Activated CD4-positive, alpha-beta T cell treated with anti-CD3 and anti-CD28 coated beads, Interleukin-2, amount 10 ng/mL, durations not matched to agents 7 days and 5 days (primary cell): Measurements from ENCODE around the gene TEX29. TPM values are rescaled to one million over a fixed set of nuclear protein-coding genes. Genes with fewer than 3 reads are reported as not detected.

ENCODE experiments used
- CTCF ChIA-PET: fragments of 350-600 bp; sonication (Branson Sonifier 250); formaldehyde crosslinking; loops from one replicate; lab custom pipeline; 2021; ENCODE audit warnings: antibody characterized with exemption; lab: Charles Lee
- POLR2A ChIA-PET: fragments of 350-600 bp; sonication (Branson Sonifier 250); formaldehyde crosslinking; loops from one replicate; lab custom pipeline; 2021; ENCODE audit warnings: antibody characterized with exemption; lab: Charles Lee
- DNase-seq: peaks from one replicate; pipeline ENCODE4 v3.0.0-alpha.2; 2020
- H3K27ac Mint-ChIP-seq: one replicate; pipeline ENCODE4 v1.8.0; 2021; ENCODE audit warnings: mild to moderate bottlenecking, moderate library complexity, mixed read lengths
- H3K27me3 Mint-ChIP-seq: one replicate; pipeline ENCODE4 v1.8.0; 2021; ENCODE audit warnings: mixed read lengths
- H3K36me3 Mint-ChIP-seq: one replicate; pipeline ENCODE4 v1.8.0; 2021; ENCODE audit warnings: low read depth, mixed read lengths
- H3K4me1 Mint-ChIP-seq: one replicate; pipeline ENCODE4 v1.8.0; 2021; ENCODE audit warnings: mixed read lengths
- H3K4me3 Mint-ChIP-seq: one replicate; pipeline ENCODE4 v1.8.0; 2021; ENCODE audit warnings: mild to moderate bottlenecking, moderate library complexity, mixed read lengths
- H3K9me3 Mint-ChIP-seq: one replicate; pipeline ENCODE4 v1.8.0; 2021; ENCODE audit warnings: mixed read lengths
- total RNA-seq, 2 experiments: library from RNA; stranded (reverse); gene quantifications; one replicate each; pipeline ENCODE4 v1.2.3, GENCODE V29; 2021

TEX29 gene
- total RNA-seq, 2 experiments from 2014 or later: 0.52 to 0.83 TPM

DNA sequence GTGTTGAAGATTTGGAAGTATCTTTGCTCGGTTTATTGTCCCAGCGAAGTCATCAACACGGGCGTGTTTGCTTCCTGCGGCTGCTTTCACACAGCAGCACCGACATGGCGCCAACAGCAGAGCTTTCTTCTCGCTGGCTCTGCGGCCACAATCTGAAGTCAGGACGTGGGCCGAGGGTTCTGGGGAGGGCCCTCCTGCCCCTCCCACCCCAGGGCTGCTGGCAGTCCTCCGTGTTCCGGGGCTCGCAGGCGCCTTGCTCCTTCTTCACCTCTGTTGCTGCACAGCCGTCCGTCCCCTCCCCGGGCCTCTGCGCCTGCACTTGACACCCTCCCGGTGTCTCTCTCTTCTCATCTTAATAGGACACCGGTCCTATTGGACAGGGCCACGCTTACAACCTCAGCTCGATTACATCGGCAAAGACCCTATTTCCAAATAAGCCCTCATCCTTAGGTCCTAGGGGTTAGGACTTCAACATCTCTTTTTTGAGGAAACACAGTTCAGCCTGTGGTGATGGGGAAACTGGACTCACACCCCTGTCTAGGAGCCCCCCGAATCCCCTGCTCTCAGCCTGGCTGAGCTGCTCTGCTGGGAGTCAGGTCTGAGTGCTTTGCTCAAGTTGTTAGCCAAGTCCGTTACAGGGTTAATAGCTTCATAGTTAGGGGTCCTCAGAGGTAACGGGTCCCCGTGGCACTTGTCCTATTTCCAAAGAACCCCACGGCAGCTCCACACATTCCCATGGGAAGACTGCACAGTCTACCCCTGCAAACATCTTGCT lies 2.7 kb upstream of the TEX29 start:
- H3K9me3 Mint-ChIP-seq: peaks cover 3% of the 10 kb centered on the region
- CTCF ChIA-PET: interaction anchor here (1.0 kb wide), 1 partner anchor 36 kb away, joined by 3 read pairs; no protein-coding TSS in a partner anchor
- no peak overlapping the region for H3K4me3 Mint-ChIP-seq
- POLR2A ChIA-PET: no interaction called here
- no peak overlapping the region for H3K27ac Mint-ChIP-seq
- no peaks in the 10 kb centered on the region for H3K27me3 Mint-ChIP-seq
- H3K4me1 Mint-ChIP-seq: no peaks in the 10 kb centered on the region
- no peak for DNase-seq
- peaks cover 4% of the 10 kb centered on the region for H3K36me3 Mint-ChIP-seq

DNA sequence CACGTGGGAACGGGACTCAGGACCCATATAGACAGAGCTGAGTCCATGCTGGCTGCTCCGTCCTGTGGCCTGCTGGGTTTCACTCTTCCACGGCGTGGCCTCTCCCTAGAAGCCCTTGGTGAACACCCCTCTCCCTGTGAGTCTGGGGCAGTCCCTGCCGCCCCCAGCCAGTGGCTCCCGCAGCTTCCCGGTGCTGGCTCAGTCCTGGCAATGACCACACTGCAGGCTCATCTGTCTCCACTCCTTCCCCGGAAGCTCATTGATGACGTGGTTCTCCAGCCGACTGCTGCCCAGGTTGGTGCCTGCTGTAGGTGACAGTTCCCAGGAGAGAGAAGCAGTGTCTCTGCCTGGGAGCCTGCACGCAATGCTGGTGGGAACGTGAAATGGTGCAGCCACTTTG lies 2.1 kb upstream of the TEX29 start:
- ChIA-PET POLR2A (no interaction called here), CTCF (interaction anchor here (1.0 kb wide), 1 partner anchor 37 kb away, joined by 3 read pairs; no protein-coding TSS in a partner anchor)
- no peak overlapping the region for H3K27ac Mint-ChIP-seq
- no peaks in the 10 kb centered on the region for H3K9me3 Mint-ChIP-seq
- H3K4me1 Mint-ChIP-seq: no peaks in the 10 kb centered on the region
- no peak overlapping the region for H3K4me3 Mint-ChIP-seq
- H3K36me3 Mint-ChIP-seq: no peaks in the 10 kb centered on the region
- DNase-seq: no peak
- H3K27me3 Mint-ChIP-seq: no peaks in the 10 kb centered on the region

DNA sequence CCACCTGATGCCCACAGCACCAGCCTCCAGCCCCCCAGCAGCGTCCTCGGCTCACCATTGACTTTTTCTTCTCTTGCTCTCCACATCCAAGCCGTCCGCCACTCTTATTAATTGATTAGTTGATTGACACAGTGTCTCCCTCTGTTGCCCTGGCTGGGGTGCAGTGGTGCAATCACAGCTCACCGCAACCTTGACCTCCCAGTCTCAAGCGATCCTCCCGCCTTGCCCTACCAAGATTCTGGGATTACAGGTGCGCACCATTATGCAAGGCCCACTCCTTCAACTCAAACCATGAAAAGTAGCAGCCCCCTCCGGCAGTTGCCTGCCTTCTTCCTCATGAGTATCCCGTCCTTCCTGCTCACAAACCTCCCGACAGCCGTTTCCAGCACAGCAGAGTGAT lies 921 bp upstream of the TEX29 start:
- Mint-ChIP-seq H3K9me3 (no peaks in the 10 kb centered on the region), H3K27ac (no peak overlapping the region), H3K27me3 (no peaks in the 10 kb centered on the region), H3K4me3 (no peak overlapping the region), H3K4me1 (peaks cover 3% of the 10 kb centered on the region), H3K36me3 (no peaks in the 10 kb centered on the region)
- POLR2A ChIA-PET: no interaction called here
- CTCF ChIA-PET: no interaction called here
- no peak for DNase-seq

DNA sequence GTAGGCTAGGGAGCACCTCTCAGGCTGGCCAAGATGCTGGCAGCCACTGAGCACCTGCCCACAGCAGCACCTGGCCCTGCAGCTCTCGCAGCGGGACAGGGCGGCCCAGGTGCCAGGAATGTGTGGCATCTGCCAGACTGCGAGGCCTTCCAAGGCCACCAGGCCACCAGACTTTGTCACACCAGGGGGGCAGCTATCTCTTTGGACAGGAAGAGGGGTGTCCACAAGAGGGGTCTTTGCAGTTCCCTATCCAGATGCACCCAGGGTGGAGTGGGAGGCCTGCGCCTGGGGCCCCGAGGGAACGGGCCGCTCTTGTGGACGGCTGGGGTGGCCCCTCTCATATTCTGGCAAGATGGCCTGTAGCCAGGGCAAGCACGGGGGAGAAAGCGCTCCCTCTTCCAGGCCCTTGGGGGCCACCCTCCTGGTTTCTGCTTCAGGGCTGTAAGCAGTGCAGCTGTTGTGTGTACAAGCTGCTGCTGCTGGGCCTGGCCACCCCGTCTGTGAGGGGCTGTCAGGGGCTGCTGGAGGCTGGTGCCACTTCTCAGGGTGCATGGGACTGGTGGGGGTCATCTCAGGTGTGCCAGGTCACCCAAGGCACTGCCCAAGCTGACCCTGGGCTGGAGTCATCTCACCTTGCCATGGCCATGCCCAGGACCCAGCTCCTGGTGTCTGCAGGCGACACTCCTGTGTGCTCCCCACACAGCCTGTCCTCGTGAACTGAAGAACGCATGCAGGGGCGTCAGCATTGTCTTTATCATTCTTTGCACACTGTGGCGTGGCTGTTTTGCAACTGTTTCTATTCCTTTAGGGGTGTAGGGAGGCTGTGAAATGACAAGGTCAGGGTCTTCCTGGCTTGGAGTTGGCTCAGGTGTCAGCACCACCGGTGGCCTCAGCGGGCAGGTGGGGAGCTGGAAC lies 1.8 kb downstream of the TEX29 start:
- no peak overlapping the region for H3K27ac Mint-ChIP-seq
- DNase-seq: no peak
- H3K36me3 Mint-ChIP-seq: no peaks in the 10 kb centered on the region
- ChIA-PET CTCF (interaction anchor here (0.6 kb wide), 1 partner anchor 858 kb away, joined by 3 read pairs; no protein-coding TSS in a partner anchor), POLR2A (no interaction called here)
- no peak overlapping the region for H3K4me3 Mint-ChIP-seq
- no peaks in the 10 kb centered on the region for H3K27me3 Mint-ChIP-seq
- H3K9me3 Mint-ChIP-seq: no peaks in the 10 kb centered on the region
- peaks cover 3% of the 10 kb centered on the region for H3K4me1 Mint-ChIP-seq

DNA sequence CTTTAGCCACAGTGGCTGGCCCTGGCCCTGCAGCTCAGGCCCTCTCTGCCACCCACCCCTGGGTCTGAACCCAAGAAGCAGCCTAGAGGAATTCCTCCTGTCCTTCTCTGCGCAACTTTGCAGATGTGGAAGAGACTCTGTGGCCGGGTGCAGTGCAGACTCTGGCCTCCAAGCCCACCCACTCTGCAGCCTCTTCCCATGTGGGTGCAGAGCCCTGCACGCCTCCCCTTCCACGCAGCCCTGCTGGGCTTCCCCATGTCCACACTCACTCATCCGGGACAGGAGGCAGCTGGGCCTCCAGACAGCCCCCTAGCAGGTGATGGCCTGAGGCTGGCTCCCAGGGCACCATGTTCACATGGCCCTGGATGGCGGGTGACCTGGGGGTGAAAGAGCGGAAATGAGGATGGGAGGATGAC lies 2.5 kb downstream of the TEX29 start:
- POLR2A ChIA-PET: no interaction called here
- CTCF ChIA-PET: interaction anchor here (0.6 to 1.3 kb wide), 2 partner anchors 12 to 859 kb away, joined by 3 read pairs; no protein-coding TSS in a partner anchor
- no peak for DNase-seq
- no peaks in the 10 kb centered on the region for H3K36me3 Mint-ChIP-seq
- no peak overlapping the region for H3K4me3 Mint-ChIP-seq
- peaks cover 3% of the 10 kb centered on the region for H3K4me1 Mint-ChIP-seq
- no peak overlapping the region for H3K27ac Mint-ChIP-seq
- H3K9me3 Mint-ChIP-seq: no peaks in the 10 kb centered on the region
- no peaks in the 10 kb centered on the region for H3K27me3 Mint-ChIP-seq

DNA sequence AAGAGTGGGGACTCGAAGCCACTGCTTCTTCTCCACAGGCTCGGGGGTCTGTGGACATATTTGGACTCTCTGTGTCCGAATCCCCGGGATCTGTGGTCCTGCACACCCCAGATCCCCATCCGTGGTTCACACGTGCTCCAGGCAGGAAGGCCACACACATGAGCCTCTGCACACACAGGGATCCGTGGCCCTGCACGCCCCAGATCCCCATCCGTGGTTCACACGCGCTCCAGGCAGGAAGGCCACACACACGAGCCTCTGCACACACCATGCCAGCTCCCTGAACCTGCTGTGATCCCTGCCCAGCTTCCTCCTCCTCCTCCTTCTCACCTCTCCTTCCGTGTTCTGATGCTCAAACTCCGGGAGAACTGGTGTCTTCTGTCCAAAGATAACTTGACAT lies 3.1 kb downstream of the TEX29 start:
- Mint-ChIP-seq H3K36me3 (no peaks in the 10 kb centered on the region), H3K27me3 (no peaks in the 10 kb centered on the region), H3K27ac (no peak overlapping the region), H3K9me3 (no peaks in the 10 kb centered on the region), H3K4me3 (no peak overlapping the region), H3K4me1 (peaks cover 3% of the 10 kb centered on the region)
- DNase-seq: no peak
- ChIA-PET POLR2A (no interaction called here), CTCF (interaction anchor here (1.3 kb wide), 1 partner anchor 11 kb away, joined by 3 read pairs; no protein-coding TSS in a partner anchor)

DNA sequence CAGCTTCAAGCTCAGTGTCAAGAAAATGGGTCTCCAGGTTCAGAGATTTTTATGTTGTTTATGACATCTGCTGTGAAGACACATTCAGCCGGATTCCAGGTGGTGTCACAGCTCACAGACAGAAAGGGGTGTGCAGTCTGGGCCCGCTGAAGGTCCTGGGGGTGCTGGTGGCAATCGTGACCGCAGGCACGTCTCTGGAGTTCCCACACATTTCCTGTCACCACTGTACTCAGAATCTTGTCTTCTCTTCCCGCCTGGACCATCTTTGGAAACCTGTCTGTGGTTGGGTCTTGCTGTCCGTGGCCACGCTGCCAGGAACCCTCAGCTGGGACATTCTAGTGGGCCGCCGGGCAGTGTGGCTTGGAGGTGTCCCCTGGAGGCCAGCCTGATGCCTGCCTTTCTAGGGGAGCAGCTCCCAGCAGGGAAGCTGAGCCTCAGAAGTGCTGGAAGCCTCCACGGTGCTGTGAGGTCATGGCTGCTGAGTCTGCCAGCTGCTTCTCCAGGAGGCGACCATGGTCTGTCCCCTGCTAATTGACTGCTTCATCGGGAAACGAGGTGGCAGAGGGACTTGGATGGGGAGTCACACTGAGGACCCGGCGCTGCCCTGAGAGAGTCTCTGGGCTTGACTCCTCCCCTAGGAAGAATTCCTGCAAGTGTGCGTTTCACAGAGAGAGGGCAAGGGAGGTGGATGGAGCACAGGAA lies 3.7 kb downstream of the TEX29 start:
- H3K36me3 Mint-ChIP-seq: no peaks in the 10 kb centered on the region
- DNase-seq: no peak
- no peak overlapping the region for H3K27ac Mint-ChIP-seq
- CTCF ChIA-PET: interaction anchor here (1.3 kb wide), 1 partner anchor 11 kb away, joined by 3 read pairs; no protein-coding TSS in a partner anchor
- no peaks in the 10 kb centered on the region for H3K9me3 Mint-ChIP-seq
- no peak overlapping the region for H3K4me3 Mint-ChIP-seq
- no peaks in the 10 kb centered on the region for H3K27me3 Mint-ChIP-seq
- peaks cover 3% of the 10 kb centered on the region for H3K4me1 Mint-ChIP-seq
- POLR2A ChIA-PET: no interaction called here

DNA sequence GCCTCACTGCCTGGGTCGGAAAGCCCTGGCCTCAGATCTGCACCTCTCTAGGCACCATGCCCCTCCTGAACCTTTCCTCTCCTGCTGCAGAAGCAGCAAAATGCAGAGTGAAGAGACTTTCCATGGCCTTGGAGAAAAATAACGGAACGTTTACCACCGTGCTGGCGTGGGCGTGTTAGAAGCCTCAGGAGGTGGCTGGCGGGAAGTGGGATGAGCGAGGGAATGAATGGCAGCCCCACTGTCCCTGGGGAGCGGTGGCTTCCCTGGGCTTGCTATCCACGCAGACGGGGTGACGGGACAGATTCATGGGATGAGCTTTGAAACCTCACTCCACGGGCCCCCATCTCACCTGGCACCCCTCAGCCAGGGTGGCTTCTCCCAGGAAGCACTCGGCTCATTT lies 4.3 kb downstream of the TEX29 start:
- POLR2A ChIA-PET: no interaction called here
- H3K9me3 Mint-ChIP-seq: no peaks in the 10 kb centered on the region
- H3K27ac Mint-ChIP-seq: peak overlapping the region; percentile 41
- H3K4me1 Mint-ChIP-seq: peaks cover 3% of the 10 kb centered on the region
- H3K36me3 Mint-ChIP-seq: no peaks in the 10 kb centered on the region
- no peak for DNase-seq
- CTCF ChIA-PET: no interaction called here
- no peak overlapping the region for H3K4me3 Mint-ChIP-seq
- no peaks in the 10 kb centered on the region for H3K27me3 Mint-ChIP-seq

DNA sequence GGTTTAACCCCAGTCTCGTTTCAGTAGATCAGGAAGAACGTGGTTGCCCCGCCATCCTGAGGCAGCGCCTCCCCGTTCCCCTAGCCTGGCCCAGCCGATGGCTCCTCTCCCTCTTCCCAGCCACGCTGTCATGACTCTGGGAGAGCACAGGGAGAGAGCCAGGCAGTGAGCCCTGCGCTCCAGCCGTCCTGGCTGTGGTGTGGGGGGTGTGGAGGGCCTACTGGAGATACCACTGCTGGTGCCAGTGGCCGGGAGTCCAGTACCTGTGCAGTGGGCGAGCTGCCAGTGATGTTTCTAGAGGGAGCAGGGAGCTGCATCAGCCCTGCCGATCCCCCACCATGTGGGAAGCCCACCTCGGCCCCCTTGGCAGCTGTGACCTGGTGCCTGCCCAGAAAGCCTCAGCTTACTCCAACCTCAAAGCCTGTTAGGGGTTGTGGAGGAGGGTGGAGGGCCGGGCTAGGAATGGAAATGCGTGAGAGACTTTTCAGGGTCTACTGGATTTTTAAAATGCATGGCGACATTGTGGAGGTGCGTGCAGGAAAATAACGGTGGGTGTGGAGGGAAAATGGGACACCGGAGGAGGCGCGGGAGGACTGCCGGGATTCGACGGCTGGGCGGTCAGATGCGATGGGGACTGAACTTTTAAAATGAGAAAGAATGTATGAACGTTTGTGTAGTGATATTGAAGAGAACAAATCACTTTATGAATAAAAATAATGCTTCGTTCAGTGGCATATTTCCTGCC lies 4.9 kb downstream of the TEX29 start:
- no peaks in the 10 kb centered on the region for H3K36me3 Mint-ChIP-seq
- no peaks in the 10 kb centered on the region for H3K27me3 Mint-ChIP-seq
- no peak for DNase-seq
- H3K4me3 Mint-ChIP-seq: no peak overlapping the region
- H3K27ac Mint-ChIP-seq: peak overlapping the region; percentile 41
- ChIA-PET POLR2A (no interaction called here), CTCF (interaction anchor here (0.6 kb wide), 1 partner anchor 22 kb away, joined by 3 read pairs; no protein-coding TSS in a partner anchor)
- H3K9me3 Mint-ChIP-seq: no peaks in the 10 kb centered on the region
- H3K4me1 Mint-ChIP-seq: peaks cover 3% of the 10 kb centered on the region

DNA sequence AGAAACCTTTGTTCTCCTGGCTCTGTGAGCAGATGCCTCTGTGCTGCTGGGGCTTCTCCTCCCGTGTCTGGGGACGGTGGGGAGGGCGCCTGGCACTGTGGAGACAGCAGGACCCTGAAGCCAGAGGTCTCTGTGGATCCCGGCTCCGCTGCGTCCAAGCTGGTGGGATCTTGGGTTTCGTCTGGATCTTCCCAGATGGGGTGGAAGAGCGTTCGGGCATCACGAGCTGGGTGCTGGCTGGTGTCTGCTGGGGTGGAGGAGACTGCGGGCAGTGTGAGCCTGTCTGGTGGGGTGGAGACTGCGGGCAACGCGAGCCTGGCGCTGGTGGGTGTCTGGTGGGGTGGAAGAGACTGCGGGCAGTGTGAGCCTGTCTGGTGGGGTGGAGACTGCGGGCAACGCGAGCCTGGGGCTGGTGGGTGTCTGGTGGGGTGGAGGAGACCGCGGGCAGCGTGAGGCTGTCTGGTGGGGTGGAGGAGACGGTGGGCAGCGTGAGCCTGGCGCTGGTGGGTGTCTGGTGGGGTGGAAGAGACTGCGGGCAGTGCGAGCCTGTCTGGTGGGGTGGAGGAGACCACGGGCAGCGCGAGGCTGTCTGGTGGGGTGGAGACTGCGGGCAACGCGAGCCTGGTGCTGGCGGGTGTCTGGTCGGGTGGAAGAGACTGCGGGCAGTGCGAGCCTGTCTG lies 5.6 kb downstream of the TEX29 start:
- DNase-seq: no peak
- H3K9me3 Mint-ChIP-seq: no peaks in the 10 kb centered on the region
- no peak overlapping the region for H3K27ac Mint-ChIP-seq
- ChIA-PET POLR2A (no interaction called here), CTCF (interaction anchor here (0.6 kb wide), 1 partner anchor 23 kb away, joined by 3 read pairs; no protein-coding TSS in a partner anchor)
- H3K27me3 Mint-ChIP-seq: no peaks in the 10 kb centered on the region
- H3K4me1 Mint-ChIP-seq: peaks cover 3% of the 10 kb centered on the region
- H3K36me3 Mint-ChIP-seq: no peaks in the 10 kb centered on the region
- H3K4me3 Mint-ChIP-seq: no peak overlapping the region

DNA sequence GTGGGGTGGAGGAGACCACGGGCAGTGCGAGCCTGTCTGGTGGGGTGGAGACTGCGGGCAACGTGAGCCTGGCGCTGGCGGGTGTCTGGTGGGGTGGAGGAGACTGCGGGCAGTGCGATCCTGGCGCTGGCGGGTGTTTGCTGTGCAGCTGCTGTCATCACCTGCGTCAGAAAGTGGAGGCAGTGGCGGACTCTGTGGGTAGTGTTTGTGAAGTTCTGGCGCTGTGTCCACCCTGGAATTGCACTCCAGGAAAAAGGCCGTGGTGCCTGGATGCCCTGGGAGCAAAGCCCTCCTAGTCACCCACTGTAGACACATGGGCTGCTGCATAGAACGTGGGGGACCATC lies 6.2 kb downstream of the TEX29 start:
- ChIA-PET CTCF (no interaction called here), POLR2A (no interaction called here)
- Mint-ChIP-seq H3K4me1 (peaks cover 3% of the 10 kb centered on the region), H3K36me3 (no peaks in the 10 kb centered on the region), H3K27me3 (no peaks in the 10 kb centered on the region), H3K9me3 (no peaks in the 10 kb centered on the region), H3K4me3 (no peak overlapping the region), H3K27ac (no peak overlapping the region)
- DNase-seq: no peak
